GM12878 (cell line): ENCODE measurements around the gene CDCP1. TPM values are rescaled to one million over a fixed set of nuclear protein-coding genes. Genes with fewer than 3 reads are reported as not detected.

Experiments used
- ATAC-seq: fragments of 200-7000 bp; cut with Tn5 transposase; 3 replicates; pipeline ENCODE4 v1.9.1; 2020; ENCODE audit warnings: mild to moderate bottlenecking, moderate library complexity
- BruUV-seq: library from RNA; stranded (reverse); fragments of 400-500 nt; replicated peaks from 2 replicates; lab custom pipeline; 2021; lab: Mats Ljungman, UMichigan
- CTCF ChIA-PET: fragments of 300-600 bp; sonication (Branson Sonifier 250); formaldehyde crosslinking; extraction: SDS; loops from one replicate; lab custom pipeline; 2021; ENCODE audit warnings: inconsistent platforms; lab: Yijun Ruan, JAX
- POLR2A ChIA-PET: fragments of 350-600 bp; formaldehyde crosslinking; extraction: SDS; loops from one replicate; lab custom pipeline; 2021; ENCODE audit warnings: inconsistent platforms; lab: Charles Lee
- RAD21 ChIA-PET: fragments of 300-600 bp; sonication (Branson Sonifier 250); formaldehyde crosslinking; loops from one replicate; lab custom pipeline; 2023; ENCODE audit warnings: antibody characterized with exemption; ENCODE audit not compliant: unreplicated experiment; lab: Charles Lee
- SMC1A ChIA-PET: fragments of 300-600 bp; sonication (Branson Sonifier 250); formaldehyde crosslinking; loops from one replicate; lab custom pipeline; 2023; ENCODE audit not compliant: unreplicated experiment, uncharacterized antibody; lab: Charles Lee
- DNase-seq: peaks from one replicate; pipeline ENCODE4 v3.0.0-alpha.2; 2011; ENCODE audit warnings: low read depth, low spot score
- FAIRE-seq: peaks from 3 replicates; lab custom pipeline; 2011; peaks lifted over from hg19 to GRCh38; lab: Jason Lieb, UNC
- H2AFZ ChIP-seq: 2 replicates; pipeline ENCODE4 v1.6.0; 2011; ENCODE audit warnings: low read depth, low read length, control low read depth; ENCODE audit not compliant: control insufficient read depth
- H3K27ac ChIP-seq: 2 replicates; pipeline ENCODE4 v1.5.1; 2011; ENCODE audit warnings: control low read depth; ENCODE audit not compliant: control insufficient read depth, insufficient read depth
- H3K27me3 ChIP-seq, 2 experiments: replicated peaks in 1 of 2; 2 replicates each; pipeline versions ENCODE4 v1.6.0 to v1.6.1; 2011; ENCODE audit warnings: low read length in 1 of 2; ENCODE audit not compliant: control insufficient read depth in 2 of 2, insufficient read depth in 2 of 2
- H3K36me3 ChIP-seq, 2 experiments: 2 replicates each; pipeline ENCODE4 v1.5.1; 2011; ENCODE audit warnings: low read length in 1 of 2; ENCODE audit not compliant: control insufficient read depth in 2 of 2, insufficient read depth in 2 of 2
- H3K4me1 ChIP-seq: 2 replicates; pipeline ENCODE4 v1.6.1; 2011; ENCODE audit warnings: mild to moderate bottlenecking, low read length, moderate library complexity, mixed read lengths; ENCODE audit not compliant: control insufficient read depth, insufficient read depth
- H3K4me2 ChIP-seq: 2 replicates; pipeline ENCODE4 v1.6.0; 2011; ENCODE audit warnings: control low read depth; ENCODE audit not compliant: control insufficient read depth, insufficient read depth
- H3K4me3 ChIP-seq: fragments of 200-600 bp; sonication (generic); 2 replicates; pipeline ENCODE4 v1.5.1; 2016
- H3K79me2 ChIP-seq: 2 replicates; pipeline ENCODE4 v1.6.0; 2011; ENCODE audit warnings: low read length; ENCODE audit not compliant: control insufficient read depth, insufficient read depth
- H3K9ac ChIP-seq: 2 replicates; pipeline ENCODE4 v1.8.0; 2011; ENCODE audit warnings: low read length, control low read depth, mixed read lengths; ENCODE audit not compliant: control insufficient read depth, insufficient read depth
- H3K9me3 ChIP-seq: replicated peaks from 3 replicates; pipeline ENCODE4 v1.5.1; 2011; ENCODE audit warnings: mild to moderate bottlenecking, low read length; ENCODE audit not compliant: control insufficient read depth, insufficient read depth
- H4K20me1 ChIP-seq: 2 replicates; pipeline ENCODE4 v1.6.0; 2011; ENCODE audit not compliant: control insufficient read depth, insufficient read depth
- MAX ChIP-seq: IDR thresholded peaks from 2 replicates; pipeline ENCODE4 v1.6.1; 2012; ENCODE audit warnings: low read depth, low read length, improper control_type of control experiment
- MTA3 ChIP-seq: IDR thresholded peaks from 2 replicates; pipeline ENCODE4 v1.6.1; 2012; ENCODE audit warnings: low read length, inconsistent platforms, borderline replicate concordance
- NR2F1 ChIP-seq: fragments of 450-650 bp; conservative IDR thresholded peaks from 2 replicates; pipeline ENCODE4 v1.6.1; 2017; ENCODE audit warnings: mild to moderate bottlenecking
- POLR2AphosphoS2 ChIP-seq: IDR thresholded peaks from 2 replicates; pipeline ENCODE4 v1.6.1; 2011; ENCODE audit warnings: low read depth, mild to moderate bottlenecking, low read length, improper control_type of control experiment, moderate library complexity
- POLR2AphosphoS5 ChIP-seq: IDR thresholded peaks from 2 replicates; pipeline ENCODE4 v1.6.1; 2011; ENCODE audit warnings: mild to moderate bottlenecking, low read length, inconsistent platforms
- RUNX3 ChIP-seq: IDR thresholded peaks from 2 replicates; pipeline ENCODE4 v1.6.1; 2012; ENCODE audit warnings: low read length, inconsistent platforms
- SREBF2 ChIP-seq: IDR thresholded peaks from 2 replicates; pipeline ENCODE4 v1.6.1; 2012; ENCODE audit warnings: mild to moderate bottlenecking, low read length
- USF2 ChIP-seq: IDR thresholded peaks from 2 replicates; pipeline ENCODE4 v1.6.1; 2011; ENCODE audit warnings: low read depth, low read length, improper control_type of control experiment, borderline replicate concordance
- WGBS: methylation state at CpG from one replicate; pipeline ENCODE4 v1.1.6; 2016; ENCODE audit warnings: low lambda C conversion rate; ENCODE audit not compliant: insufficient replicate concordance, insufficient coverage; ENCODE audit errors: missing lambda C conversion rate; 5-methylcytosine and 5-hydroxymethylcytosine counted together
- in situ Hi-C: fragments of 300-500 bp; cut with MboI; formaldehyde crosslinking; loops from 9 replicates; pipeline ENCODE4 v1.14.3; 2018; ENCODE audit warnings: mixed read lengths
- intact Hi-C: fragments of 100-400 bp; cut with micrococcal nuclease; formaldehyde crosslinking; loops from one replicate; pipeline ENCODE4 v1.14.2; 2022; ENCODE audit not compliant: unreplicated experiment
- polyA plus RNA-seq, 11 experiments: library from polyadenylated mRNA; depleted of rRNA in 4 of 11; unstranded in 6 of 11; stranded (reverse) in 5 of 11; fragments of >200 nt; fragmentation: Nextera tagmentation in 4 of 11; fragmentation: Illumina TruSeq in 1 of 11; extraction: Ambion mirVana in 4 of 11; extraction: Trizol in 1 of 11; gene quantifications; 1 replicate in 1 of 11; 2 replicates in 10 of 11; pipeline versions ENCODE4 v1.2.1 to v1.2.3, GENCODE V29; 2011 to 2016; ENCODE audit warnings: inconsistent platforms in 2 of 11, missing spikeins in 2 of 11, low read depth in 1 of 11
- total RNA-seq, 4 experiments: library from RNA; depleted of rRNA in 3 of 4; stranded (reverse); fragments of >200 nt in 3 of 4; fragmentation: Illumina TruSeq in 1 of 4; extraction: Trizol in 1 of 4; gene quantifications; 2 replicates each; pipeline versions ENCODE4 v1.2.1 to v1.2.3, GENCODE V29; 2013 to 2021

The CDCP1 gene
- total and polyA plus RNA-seq, 10 of the 15 experiments (the other 5 are each of a cell fraction or from before 2014, with no cell fraction given) = 0.35 to 2.2 (median 0.86) TPM

GRCh38 chr3:45176912-45177311 is 30.7 kb upstream of the CDCP1 start:
- H3K27ac ChIP-seq = no peak overlapping the region
- in situ Hi-C loops = no loop called here
- WGBS = 65% methylated on average over 4 of the region's 4 CpGs
- intact Hi-C loops = no loop called here
- H3K4me3 ChIP-seq = no peak overlapping the region
- TF ChIP-seq NR2F1 (no peak), POLR2AphosphoS2 (no peak)
- ChIA-PET RAD21 (interaction anchor here (1.0 kb wide), 1 partner anchor 30 kb away, joined by 3 read pairs; no protein-coding TSS in a partner anchor), SMC1A (interaction anchor here (0.6 to 1.6 kb wide), 5 partner anchors 9 to 136 kb away, joined by 3 to 8 read pairs (median 4); no protein-coding TSS in a partner anchor), CTCF (interaction anchor here (1.4 to 1.8 kb wide), 3 partner anchors 7 to 136 kb away, joined by 3 to 8 read pairs (median 4); no protein-coding TSS in a partner anchor), POLR2A (no interaction called here)
- no peak overlapping the region for H2AFZ ChIP-seq
- no peak for DNase-seq
- H3K4me1 ChIP-seq = no peaks in the 10 kb centered on the region
- H3K4me2 ChIP-seq = no peak overlapping the region
- H3K79me2 ChIP-seq = no peaks in the 10 kb centered on the region
- H4K20me1 ChIP-seq = no peaks in the 10 kb centered on the region
- no peaks in the 10 kb centered on the region; a peak in 2 of 4 replicates for H3K27me3 ChIP-seq
- no peak overlapping the region for H3K9ac ChIP-seq
- H3K36me3 ChIP-seq = no peaks in the 10 kb centered on the region
- no peaks in the 10 kb centered on the region for H3K9me3 ChIP-seq
- FAIRE-seq = no peak
- no TSS peak for BruUV-seq
- ATAC-seq = no peak

- Histone ChIP-seq H3K36me3 (no peaks in the 10 kb centered on the region), H3K27ac (no peak overlapping the region), H3K4me3 (no peak overlapping the region), H3K27me3 (no peaks in the 10 kb centered on the region; a peak in 2 of 4 replicates), H3K4me2 (no peak overlapping the region), H2AFZ (no peak overlapping the region), H3K9ac (no peak overlapping the region), H3K4me1 (no peaks in the 10 kb centered on the region), H4K20me1 (no peaks in the 10 kb centered on the region), H3K9me3 (no peaks in the 10 kb centered on the region), H3K79me2 (no peaks in the 10 kb centered on the region)
- RAD21 ChIA-PET = no interaction called here
- 0% methylated on average over 2 of the region's 2 CpGs for WGBS
- FAIRE-seq = no peak
- no peak for DNase-seq
- TF ChIP-seq MTA3 = no peak
- no peak for TF ChIP-seq POLR2AphosphoS5
- TF ChIP-seq MAX = no peak
- no peak for TF ChIP-seq USF2
- no peak for TF ChIP-seq SREBF2
- no peak for TF ChIP-seq RUNX3
- intact Hi-C loops (no loop called here), in situ Hi-C loops (no loop called here)
- CTCF ChIA-PET = interaction anchor here (0.8 kb wide), 1 partner anchor 132 kb away, joined by 3 read pairs; no protein-coding TSS in a partner anchor
- no TSS peak for BruUV-seq
- SMC1A ChIA-PET = interaction anchor here (0.7 to 0.9 kb wide), 2 partner anchors 28 to 133 kb away, joined by 3 read pairs; partner anchors contain the start of gene CDCP1
- POLR2A ChIA-PET = no interaction called here
- no peak for ATAC-seq
Observed at GRCh38 chr3:45174234-45174633, 28.1 kb upstream of the CDCP1 start.
